HEK293T (cell line): ENCODE data around the gene ARHGEF19.

Source experiments
- BHLHE40 ChIP-seq: fragments of 450-650 bp; IDR thresholded peaks from 2 replicates; pipeline ENCODE4 v1.6.1; 2016; ENCODE audit warnings: mild to moderate bottlenecking, moderate library complexity, borderline replicate concordance
- CTBP1 ChIP-seq: fragments of 450-650 bp; IDR thresholded peaks from 2 replicates; pipeline ENCODE4 v1.6.1; 2016; ENCODE audit warnings: borderline replicate concordance
- ELF4 ChIP-seq: fragments of 450-650 bp; IDR thresholded peaks from 2 replicates; pipeline ENCODE4 v1.6.1; 2017; ENCODE audit warnings: antibody characterized with exemption
- FOXA1 ChIP-seq: fragments of 450-650 bp; IDR thresholded peaks from 2 replicates; pipeline ENCODE4 v1.6.1; 2016; ENCODE audit warnings: mild to moderate bottlenecking
- FOXK2 ChIP-seq: fragments of 450-650 bp; IDR thresholded peaks from 2 replicates; pipeline ENCODE4 v1.6.1; 2016; ENCODE audit warnings: mild to moderate bottlenecking
- FOXM1 ChIP-seq: fragments of 450-650 bp; IDR thresholded peaks from 2 replicates; pipeline ENCODE4 v1.6.1; 2017; ENCODE audit warnings: mild to moderate bottlenecking, borderline replicate concordance
- HDGF ChIP-seq: fragments of 450-650 bp; IDR thresholded peaks from 2 replicates; pipeline ENCODE4 v1.6.1; 2017; ENCODE audit warnings: antibody characterized with exemption, borderline replicate concordance
- L3MBTL2 ChIP-seq: fragments of 450-650 bp; conservative IDR thresholded peaks from 2 replicates; pipeline ENCODE4 v1.6.1; 2016; ENCODE audit warnings: mild to moderate bottlenecking
- NFRKB ChIP-seq: fragments of 450-650 bp; IDR thresholded peaks from 2 replicates; pipeline ENCODE4 v1.6.1; 2016; ENCODE audit warnings: mild to moderate bottlenecking, moderate library complexity
- PKNOX1 ChIP-seq: fragments of 450-650 bp; IDR thresholded peaks from 2 replicates; pipeline ENCODE4 v1.6.1; 2016
- SP1 ChIP-seq: fragments of 450-650 bp; IDR thresholded peaks from 2 replicates; pipeline ENCODE4 v1.6.1; 2017
- SUZ12 ChIP-seq: fragments of 450-650 bp; IDR thresholded peaks from 2 replicates; pipeline ENCODE4 v1.6.1; 2016; ENCODE audit warnings: mild to moderate bottlenecking

DNA sequence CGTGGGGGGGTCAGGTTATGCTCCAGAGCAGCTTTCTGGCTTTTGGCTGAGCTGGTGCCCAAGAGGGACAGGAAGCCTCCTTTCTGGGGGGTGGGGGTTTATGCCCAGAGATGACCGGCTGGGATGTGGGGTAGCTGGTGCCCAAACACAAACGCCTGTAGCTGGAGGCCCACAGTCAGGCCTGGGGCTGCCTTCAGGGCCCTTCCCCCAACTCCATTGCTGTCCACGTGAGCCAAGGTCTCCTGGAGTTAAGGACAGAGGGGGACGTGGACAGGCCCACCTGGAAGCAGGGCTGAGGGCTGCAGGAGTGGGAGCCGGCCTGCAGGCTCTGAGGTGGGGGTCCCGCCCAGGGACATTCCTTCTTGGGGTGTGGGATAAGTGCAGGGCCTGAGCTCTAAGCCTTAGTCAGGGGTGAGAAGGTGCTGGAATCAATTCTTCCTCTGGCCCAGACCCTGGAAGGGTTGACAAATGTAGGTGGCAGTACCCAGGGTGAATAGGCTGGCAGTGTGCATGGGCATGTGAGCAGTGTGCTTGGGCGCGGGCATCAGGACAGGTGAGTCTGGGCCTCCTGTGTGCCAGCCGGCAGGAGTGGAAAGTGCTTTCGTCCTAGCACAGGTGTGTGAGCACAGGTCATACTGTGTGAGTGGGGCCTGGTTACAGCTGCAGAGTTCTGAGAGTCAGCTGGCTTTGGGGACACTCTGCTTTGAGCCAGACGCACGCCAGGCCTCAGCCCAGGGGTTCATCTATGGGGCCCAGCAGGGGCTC is 17.7 kb upstream of the ARHGEF19 start:
- TF ChIP-seq FOXA1 (no peak), SP1 (no peak), PKNOX1 (no peak), BHLHE40 (no peak), FOXM1 (no peak), NFRKB (no peak), SUZ12 (no peak), HDGF (no peak), L3MBTL2 (no peak), CTBP1 (no peak), ELF4 (no peak), FOXK2 (no peak)
